AG10803 (cell line): ENCODE measurements around the gene MTHFSD.

Experiments used
- DNase-seq: peaks from one replicate; pipeline ENCODE4 v3.0.0; 2010; ENCODE audit warnings: low read depth
- H3K4me3 ChIP-seq: 2 replicates; pipeline ENCODE4 v1.5.1; 2011; ENCODE audit warnings: mild to moderate bottlenecking, low read length, control low read depth
- CTCF ChIP-seq: conservative IDR thresholded peaks from 2 replicates; pipeline ENCODE4 v1.5.1; 2011; ENCODE audit warnings: mild to moderate bottlenecking, low read length, control low read depth, inconsistent platforms

MTHFSD gene

GRCh38 chr16:86550281-86550680 is 4.8 kb downstream of the MTHFSD start:
- DNase-seq: no peak
- no peak overlapping the region for H3K4me3 ChIP-seq
- no peak for TF ChIP-seq CTCF

- H3K4me3 ChIP-seq: no peak overlapping the region
- no peak for DNase-seq
- no peak for TF ChIP-seq CTCF
Observed at GRCh38 chr16:86549893-86550190, 5.2 kb downstream of the MTHFSD start.

GRCh38 chr16:86549076-86549892 is 5.8 kb downstream of the MTHFSD start:
- H3K4me3 ChIP-seq: no peak overlapping the region
- DNase-seq: no peak
- TF ChIP-seq CTCF: no peak

GRCh38 chr16:86547286-86547685 is 7.7 kb downstream of the MTHFSD start:
- TF ChIP-seq CTCF: no peak
- no peak for DNase-seq
- H3K4me3 ChIP-seq: no peak overlapping the region

- H3K4me3 ChIP-seq: no peak overlapping the region
- no peak for TF ChIP-seq CTCF
- no peak for DNase-seq
Observed at GRCh38 chr16:86546638-86547013, 8.4 kb downstream of the MTHFSD start.

GRCh38 chr16:86545954-86546637 is 8.9 kb downstream of the MTHFSD start:
- DNase-seq: no peak
- H3K4me3 ChIP-seq: no peak overlapping the region
- no peak for TF ChIP-seq CTCF

- no peak for TF ChIP-seq CTCF
- no peak for DNase-seq
- no peak overlapping the region for H3K4me3 ChIP-seq
Observed at GRCh38 chr16:86545481-86545880, 9.6 kb downstream of the MTHFSD start.
